ENCODE data around the gene PHF8. TPM values are rescaled to one million over a fixed set of nuclear protein-coding genes. Genes with fewer than 3 reads are reported as not detected.

The PHF8 gene
- total RNA-seq, 4 donors from 2014 or later = 18.5 to 28.7 (median 22.8) TPM

DNA sequence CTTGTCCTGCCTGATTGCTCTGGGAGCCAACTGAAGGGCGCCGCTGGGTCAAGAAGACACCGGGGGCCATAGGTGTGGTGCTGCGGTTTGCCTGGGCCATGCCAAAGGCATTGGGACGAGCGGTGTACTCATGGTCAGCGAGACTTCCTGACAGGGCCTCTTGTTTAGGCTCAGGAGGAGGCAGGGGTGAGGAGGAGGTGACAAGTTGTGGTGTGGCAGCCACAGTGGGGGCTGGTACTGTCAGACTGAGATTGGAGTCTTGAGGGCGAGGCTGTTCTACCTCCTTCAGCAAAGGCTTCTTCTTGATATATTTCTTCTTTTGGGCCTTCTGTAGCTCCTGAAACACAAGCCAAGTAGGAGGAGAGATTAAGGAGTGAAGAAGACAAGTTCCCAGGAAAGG is 104.1 kb downstream of the PHF8 start:
- H3K4me1 ChIP-seq = no peaks in the 10 kb centered on the region
- H3K27me3 ChIP-seq = no peaks in the 10 kb centered on the region
- H3K36me3 ChIP-seq = peaks cover 4 to 81% (median 60%) of the 10 kb centered on the region in 4 donors
- no peak for TF ChIP-seq POLR2A (IDR thresholded peaks at IDR 0.05; ENCODE audit: low read depth)
- no peak for TF ChIP-seq POLR2AphosphoS5 (IDR thresholded peaks at IDR 0.05)
- no peak for TF ChIP-seq EP300 (IDR thresholded peaks at IDR 0.05)
- TF ChIP-seq, protein P1, sequence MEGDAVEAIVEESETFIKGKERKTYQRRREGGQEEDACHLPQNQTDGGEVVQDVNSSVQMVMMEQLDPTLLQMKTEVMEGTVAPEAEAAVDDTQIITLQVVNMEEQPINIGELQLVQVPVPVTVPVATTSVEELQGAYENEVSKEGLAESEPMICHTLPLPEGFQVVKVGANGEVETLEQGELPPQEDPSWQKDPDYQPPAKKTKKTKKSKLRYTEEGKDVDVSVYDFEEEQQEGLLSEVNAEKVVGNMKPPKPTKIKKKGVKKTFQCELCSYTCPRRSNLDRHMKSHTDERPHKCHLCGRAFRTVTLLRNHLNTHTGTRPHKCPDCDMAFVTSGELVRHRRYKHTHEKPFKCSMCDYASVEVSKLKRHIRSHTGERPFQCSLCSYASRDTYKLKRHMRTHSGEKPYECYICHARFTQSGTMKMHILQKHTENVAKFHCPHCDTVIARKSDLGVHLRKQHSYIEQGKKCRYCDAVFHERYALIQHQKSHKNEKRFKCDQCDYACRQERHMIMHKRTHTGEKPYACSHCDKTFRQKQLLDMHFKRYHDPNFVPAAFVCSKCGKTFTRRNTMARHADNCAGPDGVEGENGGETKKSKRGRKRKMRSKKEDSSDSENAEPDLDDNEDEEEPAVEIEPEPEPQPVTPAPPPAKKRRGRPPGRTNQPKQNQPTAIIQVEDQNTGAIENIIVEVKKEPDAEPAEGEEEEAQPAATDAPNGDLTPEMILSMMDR (IDR thresholded peaks at IDR 0.05) = no peak
- no peaks in the 10 kb centered on the region for H3K9me3 ChIP-seq
- H3K4me3 ChIP-seq = no peak overlapping the region
- 88% methylated on average over 7 of the region's 8 CpGs for WGBS
- DNase-seq (ENCODE audit: extremely low spot score) = no peak
- intact Hi-C loops (cut with DNase I) = no loop called here
- H3K27ac ChIP-seq (replicated peaks in 1 of 4) = no peak overlapping the region

DNA sequence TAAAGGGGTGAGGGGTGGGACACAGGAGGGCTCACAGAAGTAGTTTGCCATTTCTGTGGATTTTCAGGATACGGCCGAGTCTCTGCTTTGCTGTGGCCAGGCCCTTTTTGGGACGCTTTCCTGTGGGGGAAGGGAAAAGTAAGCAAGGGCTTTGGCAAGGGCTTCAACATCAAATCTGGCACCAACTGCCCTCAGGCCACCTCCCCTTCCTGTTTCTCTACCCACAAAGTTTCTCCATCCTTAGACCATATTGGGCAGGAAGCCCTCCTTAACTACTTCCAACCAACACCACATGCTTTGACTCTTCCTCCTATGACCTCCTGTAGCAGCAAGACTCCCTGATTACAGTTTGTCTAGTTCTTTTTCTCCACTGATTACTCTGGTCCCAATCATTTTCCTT is 105.1 kb downstream of the PHF8 start:
- WGBS = 84% methylated on average over 3 of the region's 3 CpGs
- Histone ChIP-seq H3K4me1 (no peaks in the 10 kb centered on the region), H3K36me3 (peaks cover 4 to 70% (median 51%) of the 10 kb centered on the region in 4 donors), H3K9me3 (no peaks in the 10 kb centered on the region), H3K27ac (replicated peaks in 1 of 4) (no peak overlapping the region), H3K4me3 (no peak overlapping the region), H3K27me3 (no peaks in the 10 kb centered on the region)
- intact Hi-C loops (cut with DNase I) = no loop called here
- TF ChIP-seq, protein P1 (IDR thresholded peaks at IDR 0.05) = no peak
- TF ChIP-seq POLR2AphosphoS5 (IDR thresholded peaks at IDR 0.05) = no peak
- TF ChIP-seq POLR2A (IDR thresholded peaks at IDR 0.05; ENCODE audit: low read depth) = no peak
- TF ChIP-seq EP300 (IDR thresholded peaks at IDR 0.05) = no peak
- no peak for DNase-seq (ENCODE audit: extremely low spot score)

DNA sequence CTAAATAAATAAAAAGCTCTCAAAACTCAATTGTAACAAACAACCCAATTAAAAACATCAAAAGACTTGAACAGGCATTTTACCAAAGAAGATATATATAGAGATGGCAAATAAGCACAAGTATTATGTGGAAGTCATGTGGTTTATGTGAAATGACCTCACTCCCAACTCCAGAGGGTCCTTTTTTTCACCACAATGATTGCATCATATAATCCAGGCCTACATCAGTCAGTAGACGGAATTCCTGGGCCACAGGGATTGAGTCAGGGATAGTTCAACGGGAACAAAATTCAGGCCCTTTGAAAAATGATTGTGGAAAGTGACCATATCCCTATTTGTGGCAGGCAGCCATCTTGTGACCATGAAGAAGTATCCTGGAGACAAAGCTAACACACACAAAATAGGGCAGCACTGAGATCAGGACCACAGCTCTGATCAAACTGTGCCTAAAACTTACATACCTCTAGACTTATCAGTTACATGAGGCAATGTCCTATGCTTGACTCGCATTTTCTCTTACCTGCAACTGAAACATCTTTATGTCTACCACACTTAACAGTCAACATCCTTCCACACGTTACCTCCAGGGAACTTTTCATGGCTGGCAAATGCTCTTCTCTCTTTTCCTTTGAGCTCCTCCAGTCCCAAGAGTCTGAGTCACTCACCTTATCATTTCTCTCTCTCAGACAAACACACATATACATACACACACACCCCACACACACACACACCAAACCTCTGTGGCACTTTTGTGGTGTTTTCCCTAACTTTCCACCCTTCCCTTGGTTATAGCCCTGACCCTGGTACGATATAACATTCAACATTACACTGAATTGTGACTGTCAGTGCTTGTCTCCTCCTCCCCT is 113.5 kb downstream of the PHF8 start:
- TF ChIP-seq, protein P1 (IDR thresholded peaks at IDR 0.05) = no peak
- TF ChIP-seq EP300 (IDR thresholded peaks at IDR 0.05) = no peak
- no peak for TF ChIP-seq POLR2A (IDR thresholded peaks at IDR 0.05; ENCODE audit: low read depth)
- TF ChIP-seq POLR2AphosphoS5 (IDR thresholded peaks at IDR 0.05) = no peak
- Histone ChIP-seq H3K4me3 (no peak overlapping the region), H3K36me3 (no peaks in the 10 kb centered on the region), H3K9me3 (no peaks in the 10 kb centered on the region), H3K27me3 (no peaks in the 10 kb centered on the region), H3K4me1 (no peaks in the 10 kb centered on the region), H3K27ac (replicated peaks in 1 of 4) (no peak overlapping the region)
- intact Hi-C loops (cut with DNase I) = no loop called here
- no peak for DNase-seq (ENCODE audit: extremely low spot score)
- 66% methylated on average over 5 of the region's 5 CpGs for WGBS

DNA sequence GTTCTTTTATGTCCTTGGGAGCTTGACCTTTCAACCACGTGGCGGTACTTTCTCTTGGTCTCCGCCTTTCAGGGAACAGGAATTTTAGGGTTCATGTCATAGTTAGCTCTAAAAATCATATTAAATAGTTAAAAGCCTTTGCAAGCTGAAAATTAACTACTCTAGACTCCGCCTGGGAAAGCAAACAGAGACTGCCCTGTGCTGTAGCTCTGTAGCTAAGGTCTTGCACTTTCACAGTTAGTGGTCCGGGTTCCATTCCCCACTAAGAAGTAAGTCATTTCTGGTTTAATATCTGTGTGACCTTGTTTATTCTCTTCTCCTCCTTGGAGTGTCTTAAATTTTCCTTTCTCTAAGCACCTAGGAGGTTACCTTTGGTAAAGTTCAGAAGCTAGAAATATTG is 118.2 kb downstream of the PHF8 start:
- WGBS = 76% methylated on average over 5 of the region's 5 CpGs
- H3K4me3 ChIP-seq = no peak overlapping the region
- no peaks in the 10 kb centered on the region for H3K27me3 ChIP-seq
- H3K4me1 ChIP-seq = no peaks in the 10 kb centered on the region
- intact Hi-C loops (cut with DNase I) = no loop called here
- no peaks in the 10 kb centered on the region for H3K9me3 ChIP-seq
- H3K36me3 ChIP-seq = no peaks in the 10 kb centered on the region
- no peak overlapping the region for H3K27ac ChIP-seq (replicated peaks in 1 of 4)
- TF ChIP-seq POLR2A (IDR thresholded peaks at IDR 0.05; ENCODE audit: low read depth) (no peak), POLR2AphosphoS5 (IDR thresholded peaks at IDR 0.05) (no peak), EP300 (IDR thresholded peaks at IDR 0.05) (no peak)
- TF ChIP-seq, protein P1 (IDR thresholded peaks at IDR 0.05) = no peak
- DNase-seq (ENCODE audit: extremely low spot score) = no peak
